H9 (cell line): Measurements from ENCODE around the gene ARMH1. TPM values are rescaled to one million over a fixed set of nuclear protein-coding genes. Genes with fewer than 3 reads are reported as not detected.
A peak's percentile ranks its signal among the peaks of the same experiment; 100 is the strongest.

ENCODE experiments used
- DNase-seq: peaks from one replicate; pipeline ENCODE4 v3.0.0-alpha.2; 2017
- H2AFZ ChIP-seq: one replicate; pipeline ENCODE4 v1.6.1; 2013; ENCODE audit warnings: mild to moderate bottlenecking, low read length, control low read depth, moderate library complexity
- H2AK5ac ChIP-seq: 2 replicates; pipeline ENCODE4 v1.6.1; 2013; ENCODE audit warnings: low read length, control low read depth, mixed read lengths; ENCODE audit not compliant: insufficient read length
- H2BK120ac ChIP-seq: one replicate; pipeline ENCODE4 v1.6.1; 2013; ENCODE audit warnings: low read depth, mild to moderate bottlenecking, low read length, control low read depth, inconsistent platforms; ENCODE audit not compliant: poor library complexity, severe bottlenecking
- H2BK12ac ChIP-seq: 2 replicates; pipeline ENCODE4 v1.6.1; 2013; ENCODE audit warnings: low read length, control low read depth, mixed read lengths, low read depth; ENCODE audit not compliant: insufficient read length
- H2BK15ac ChIP-seq: 2 replicates; pipeline ENCODE4 v1.6.1; 2013; ENCODE audit warnings: low read depth, low read length, control low read depth
- H2BK20ac ChIP-seq: one replicate; pipeline ENCODE4 v1.6.1; 2013; ENCODE audit warnings: low read depth, mild to moderate bottlenecking, low read length, control low read depth, inconsistent platforms; ENCODE audit not compliant: poor library complexity, severe bottlenecking
- H2BK5ac ChIP-seq: 2 replicates; pipeline ENCODE4 v1.6.1; 2013; ENCODE audit warnings: low read length, control low read depth, mixed read lengths; ENCODE audit not compliant: insufficient read length
- H3K14ac ChIP-seq: 2 replicates; pipeline ENCODE4 v1.6.1; 2013; ENCODE audit warnings: low read length, control low read depth; ENCODE audit not compliant: insufficient read depth
- H3K18ac ChIP-seq: 2 replicates; pipeline ENCODE4 v1.6.1; 2013; ENCODE audit warnings: low read depth, mild to moderate bottlenecking, mixed read lengths, low read length, control low read depth; ENCODE audit not compliant: insufficient read length
- H3K23ac ChIP-seq: 2 replicates; pipeline ENCODE4 v1.6.1; 2013; ENCODE audit warnings: low read length, control low read depth, mixed read lengths, low read depth; ENCODE audit not compliant: insufficient read length
- H3K23me2 ChIP-seq: 2 replicates; pipeline ENCODE4 v1.6.1; 2013; ENCODE audit warnings: low read depth, mild to moderate bottlenecking, mixed read lengths, low read length, control low read depth; ENCODE audit not compliant: insufficient read length, poor library complexity, severe bottlenecking
- H3K27ac ChIP-seq: 2 replicates; pipeline ENCODE4 v1.5.1; 2013; ENCODE audit warnings: low read length, control low read depth, mixed read lengths, low read depth; ENCODE audit not compliant: insufficient read length
- H3K27me3 ChIP-seq: 2 replicates; pipeline ENCODE4 v1.6.1; 2013; ENCODE audit warnings: low read length, control low read depth, inconsistent platforms; ENCODE audit not compliant: insufficient read depth
- H3K4ac ChIP-seq: 2 replicates; pipeline ENCODE4 v1.6.1; 2013; ENCODE audit warnings: low read depth, mild to moderate bottlenecking, control low read depth, inconsistent platforms, low read length, moderate library complexity
- H3K4me1 ChIP-seq: 2 replicates; pipeline ENCODE4 v1.6.1; 2013; ENCODE audit warnings: low read length, control low read depth, inconsistent platforms; ENCODE audit not compliant: insufficient read depth
- H3K4me2 ChIP-seq: 2 replicates; pipeline ENCODE4 v1.6.1; 2013; ENCODE audit warnings: low read length, control low read depth, mixed read lengths; ENCODE audit not compliant: insufficient read length, insufficient read depth
- H3K56ac ChIP-seq: 2 replicates; pipeline ENCODE4 v1.6.1; 2013; ENCODE audit warnings: low read depth, mild to moderate bottlenecking, mixed read lengths, low read length, control low read depth; ENCODE audit not compliant: insufficient read length
- H3K79me1 ChIP-seq: 2 replicates; pipeline ENCODE4 v1.6.1; 2013; ENCODE audit warnings: low read depth, mild to moderate bottlenecking, moderate library complexity, low read length, control low read depth, inconsistent platforms; ENCODE audit not compliant: insufficient read depth, poor library complexity, severe bottlenecking
- H3K79me2 ChIP-seq: 2 replicates; pipeline ENCODE4 v1.6.1; 2013; ENCODE audit warnings: low read length, control low read depth, inconsistent platforms; ENCODE audit not compliant: insufficient read depth
- H3K9ac ChIP-seq: 2 replicates; pipeline ENCODE4 v1.6.1; 2013; ENCODE audit warnings: low read length, control low read depth, mixed read lengths; ENCODE audit not compliant: insufficient read length; ENCODE audit errors: extremely low read depth
- H3K9me3 ChIP-seq: one replicate; pipeline ENCODE4 v1.6.1; 2013; ENCODE audit warnings: low read depth, low read length, inconsistent platforms; ENCODE audit not compliant: control insufficient read depth
- H3T11ph ChIP-seq: one replicate; pipeline ENCODE4 v1.6.1; 2013; ENCODE audit warnings: mild to moderate bottlenecking, low read length, control low read depth, inconsistent platforms
- H4K20me1 ChIP-seq: one replicate; pipeline ENCODE4 v1.6.1; 2013; ENCODE audit not compliant: control insufficient read depth, insufficient read length, insufficient read depth
- H4K5ac ChIP-seq: 2 replicates; pipeline ENCODE4 v1.6.1; 2013; ENCODE audit warnings: low read depth, mild to moderate bottlenecking, mixed read lengths, low read length, control low read depth; ENCODE audit not compliant: insufficient read length
- H4K8ac ChIP-seq: replicated peaks from 2 replicates; pipeline ENCODE4 v1.6.1; 2013; ENCODE audit warnings: low read length, control low read depth, mixed read lengths, low read depth; ENCODE audit not compliant: insufficient read length
- H4K91ac ChIP-seq: 2 replicates; pipeline ENCODE4 v1.6.1; 2013; ENCODE audit warnings: low read depth, mild to moderate bottlenecking, moderate library complexity, mixed read lengths, low read length, control low read depth; ENCODE audit not compliant: insufficient read length
- H3K27ac Mint-ChIP-seq, 3 experiments: 2 replicates in 2 of 3; 3 replicates in 1 of 3; pipeline ENCODE4 v1.8.0; 2020 to 2021; ENCODE audit warnings: mixed read lengths in 3 of 3, mild to moderate bottlenecking in 1 of 3, moderate library complexity in 1 of 3
- H3K27me3 Mint-ChIP-seq: 2 replicates; pipeline ENCODE4 v1.8.0; 2021; ENCODE audit warnings: low read depth, mild to moderate bottlenecking, moderate library complexity, mixed read lengths
- H3K36me3 Mint-ChIP-seq, 3 experiments: 2 replicates in 2 of 3; 3 replicates in 1 of 3; pipeline ENCODE4 v1.8.0; 2020 to 2021; ENCODE audit warnings: low read depth in 3 of 3, mixed read lengths in 3 of 3; ENCODE audit not compliant: insufficient read depth in 1 of 3
- H3K4me1 Mint-ChIP-seq, 2 experiments: 2 replicates each; pipeline ENCODE4 v1.8.0; 2020; ENCODE audit warnings: mixed read lengths in 2 of 2
- H3K4me3 Mint-ChIP-seq, 2 experiments: 2 replicates in 1 of 2; 3 replicates in 1 of 2; pipeline ENCODE4 v1.8.0; 2020 to 2021; ENCODE audit warnings: mild to moderate bottlenecking in 2 of 2, mixed read lengths in 2 of 2, moderate library complexity in 1 of 2
- H3K9me3 Mint-ChIP-seq, 2 experiments: 2 replicates in 1 of 2; 3 replicates in 1 of 2; pipeline ENCODE4 v1.8.0; 2020; ENCODE audit warnings: mild to moderate bottlenecking in 2 of 2, mixed read lengths in 2 of 2, moderate library complexity in 1 of 2
- CTCF ChIP-seq: fragments of 200-600 bp; sonication (generic); conservative IDR thresholded peaks from 3 replicates; pipeline ENCODE4 v1.8.0; 2021; ENCODE audit warnings: antibody characterized with exemption, mild to moderate bottlenecking
- WGBS: extraction: QIAGEN DNeasy Blood & Tissue Kit; methylation state at CpG from one replicate; pipeline ENCODE4 v1.1.7; 2013; ENCODE audit warnings: missing lambda C conversion rate, low lambda C conversion rate, mixed read lengths; ENCODE audit not compliant: insufficient read length; ENCODE audit errors: extremely low coverage; 5-methylcytosine and 5-hydroxymethylcytosine counted together
- total RNA-seq: library from RNA; stranded (reverse); gene quantifications from 2 replicates; pipeline ENCODE4 v1.2.1, GENCODE V29; 2021

ARMH1 gene
- total RNA-seq, 1 experiment from 2014 or later, result 1.0 TPM

DNA sequence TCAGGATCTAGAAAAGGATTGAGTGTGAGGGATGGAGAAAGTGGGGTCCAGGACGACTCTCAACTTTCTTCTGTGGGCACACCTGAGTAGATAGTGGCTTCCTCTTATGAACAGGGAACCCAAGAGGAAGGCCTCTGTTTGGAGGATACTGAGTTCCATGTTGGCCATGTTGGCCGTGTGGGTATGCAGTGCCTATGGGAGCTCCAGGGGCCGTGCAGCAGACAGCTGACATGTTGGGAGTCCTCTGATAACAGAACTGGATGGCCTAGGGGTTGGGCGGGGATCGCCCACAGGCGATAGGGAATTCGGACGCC is 43.2 kb upstream of the ARMH1 start:
- Histone ChIP-seq H4K8ac (peak overlapping the region; percentile 95), H3K4me2 (peak overlapping the region; percentile 81), H2BK120ac (peak overlapping the region; percentile 97), H3K23me2 (peaks cover 11% of the 10 kb centered on the region), H3K79me2 (no peaks in the 10 kb centered on the region), H3K23ac (no peak overlapping the region), H2AFZ (no peak overlapping the region), H3K56ac (no peak overlapping the region), H2BK15ac (no peak overlapping the region), H3K14ac (peak overlapping the region; percentile 99), H2BK20ac (no peak overlapping the region), H4K5ac (peak overlapping the region; percentile 93), H3K4ac (peak overlapping the region; percentile 89), H3K4me1 (peaks cover 3% of the 10 kb centered on the region; the same call in 1 of the 2 replicates), H3K18ac (peak overlapping the region; percentile 99), H3K27ac (peak overlapping the region; percentile 41), H2AK5ac (no peak overlapping the region), H3T11ph (no peak overlapping the region), H4K91ac (peak overlapping the region; percentile 95), H2BK5ac (peak overlapping the region; percentile 36), H3K27me3 (no peaks in the 10 kb centered on the region), H4K20me1 (no peaks in the 10 kb centered on the region), H2BK12ac (peak overlapping the region; percentile 82), H3K79me1 (peaks cover 4% of the 10 kb centered on the region), H3K9me3 (no peaks in the 10 kb centered on the region), H3K9ac (peak overlapping the region; percentile 82)
- DNase-seq, result no peak
- Mint-ChIP-seq H3K9me3 (no peaks in the 10 kb centered on the region), H3K4me1 (peaks cover 19 to 21% of the 10 kb centered on the region in 2 experiments), H3K27me3 (peaks cover 3% of the 10 kb centered on the region; the same call in 1 of the 2 replicates), H3K4me3 (peak overlapping the region; percentile 87 to 90), H3K27ac (peak overlapping the region; percentile 46 to 99 (median 98); a peak in 6 of 7 replicates), H3K36me3 (peaks cover 19 to 33% (median 33%) of the 10 kb centered on the region in 3 experiments)
- no CpG with 5 or more reads among the region's 8 CpGs for WGBS
- no peak for TF ChIP-seq CTCF
